OCI-LY7 (cell line): Measurements from ENCODE around the gene PCNX3. TPM values are rescaled to one million over a fixed set of nuclear protein-coding genes. Genes with fewer than 3 reads are reported as not detected.

Experiments
- BruUV-seq: library from RNA; stranded (reverse); fragments of 400-500 nt; replicated peaks from 2 replicates; lab custom pipeline; 2021; lab: Mats Ljungman, UMichigan
- CTCF ChIA-PET: fragments of 300-600 bp; sonication (Branson Sonifier 250); formaldehyde crosslinking; loops from one replicate; lab custom pipeline; 2022; ENCODE audit warnings: antibody characterized with exemption; ENCODE audit not compliant: unreplicated experiment; lab: Charles Lee
- POLR2A ChIA-PET: fragments of 300-600 bp; sonication (Branson Sonifier 250); formaldehyde crosslinking; loops from one replicate; lab custom pipeline; 2022; ENCODE audit warnings: antibody characterized with exemption; lab: Charles Lee
- DNase-seq: peaks from one replicate; pipeline ENCODE4 v3.0.0-alpha.2; 2015; ENCODE audit warnings: low spot score
- H2AFZ ChIP-seq: fragments of 200-600 bp; sonication (generic), shearing (Covaris generic); 2 replicates; pipeline ENCODE4 v1.6.1; 2014; ENCODE audit warnings: mild to moderate bottlenecking, antibody characterized with exemption, low read length, moderate library complexity
- H3K27ac ChIP-seq: fragments of 200-600 bp; sonication (generic); 2 replicates; pipeline ENCODE4 v1.5.1; 2014; ENCODE audit warnings: mixed run types, low read depth, mild to moderate bottlenecking, moderate library complexity, low read length, inconsistent platforms; ENCODE audit not compliant: poor library complexity, severe bottlenecking
- H3K36me3 ChIP-seq: fragments of 200-600 bp; sonication (generic); 2 replicates; pipeline ENCODE4 v1.6.1; 2014; ENCODE audit warnings: mild to moderate bottlenecking, antibody characterized with exemption, low read length, moderate library complexity, mixed read lengths; ENCODE audit not compliant: insufficient read depth
- H3K4me1 ChIP-seq: fragments of 200-600 bp; sonication (generic); 2 replicates; pipeline ENCODE4 v1.5.1; 2014; ENCODE audit warnings: mild to moderate bottlenecking, low read length; ENCODE audit not compliant: insufficient read depth, poor library complexity, severe bottlenecking
- H3K4me2 ChIP-seq: fragments of 200-600 bp; sonication (generic); 2 replicates; pipeline ENCODE4 v1.6.1; 2014; ENCODE audit warnings: mild to moderate bottlenecking, low read length
- H3K4me3 ChIP-seq: fragments of 200-600 bp; sonication (generic); 2 replicates; pipeline ENCODE4 v1.5.1; 2014; ENCODE audit warnings: mild to moderate bottlenecking, low read depth, low read length; ENCODE audit not compliant: poor library complexity, severe bottlenecking
- H3K79me2 ChIP-seq: fragments of 200-600 bp; sonication (generic); 2 replicates; pipeline ENCODE4 v1.6.1; 2016; ENCODE audit warnings: low read depth, mild to moderate bottlenecking, low read length, moderate library complexity, mixed read lengths; ENCODE audit not compliant: insufficient read depth
- H3K9me2 ChIP-seq: fragments of 200-600 bp; sonication (generic); 2 replicates; pipeline ENCODE4 v1.6.1; 2016; ENCODE audit warnings: mild to moderate bottlenecking, low read length, mixed read lengths; ENCODE audit not compliant: insufficient read depth
- H3K9me3 ChIP-seq: fragments of 200-600 bp; sonication (generic); 2 replicates; pipeline ENCODE4 v1.6.1; 2014; ENCODE audit warnings: mild to moderate bottlenecking, mixed run types, low read length, mixed read lengths
- H4K20me1 ChIP-seq: fragments of 200-600 bp; sonication (generic); 2 replicates; pipeline ENCODE4 v1.6.1; 2014; ENCODE audit warnings: mild to moderate bottlenecking, antibody characterized with exemption, low read length, moderate library complexity, mixed read lengths; ENCODE audit not compliant: insufficient read depth
- EZH2phosphoT487 ChIP-seq: fragments of 200-600 bp; sonication (generic); IDR thresholded peaks from 2 replicates; pipeline ENCODE4 v1.6.1; 2018; ENCODE audit warnings: low read depth, borderline replicate concordance, mild to moderate bottlenecking, mixed run types, antibody characterized with exemption, low read length, moderate library complexity, mixed read lengths
- intact Hi-C: fragments of 100-400 bp; cut with micrococcal nuclease; formaldehyde crosslinking; loops from one replicate; pipeline ENCODE4 v1.10.0; 2022; ENCODE audit not compliant: unreplicated experiment
- total RNA-seq, 2 experiments: library from RNA; depleted of rRNA in 1 of 2; stranded (reverse); fragments of >200 nt in 1 of 2; shearing (Covaris generic) in 1 of 2; gene quantifications; 2 replicates each; pipeline ENCODE4 v1.2.3, GENCODE V29; 2014 to 2022
- TF ChIP-seq, protein P1 (sequence below): fragments of 200-600 bp; sonication (generic); conservative IDR thresholded peaks from 2 replicates; pipeline ENCODE4 v1.5.1; 2014; ENCODE audit warnings: mild to moderate bottlenecking, antibody characterized with exemption, low read length, moderate library complexity, mixed read lengths

PCNX3 gene
- total RNA-seq, 2 experiments from 2014 or later: 36.2 to 66.7 TPM

GRCh38 chr11:65655570-65656332, 40.2 kb downstream of the PCNX3 start:
- BruUV-seq: no TSS peak
- POLR2A ChIA-PET: no interaction called here
- H4K20me1 ChIP-seq: no peaks in the 10 kb centered on the region
- CTCF ChIA-PET: no interaction called here
- no peak overlapping the region for H3K27ac ChIP-seq
- H3K36me3 ChIP-seq: peaks cover 93% of the 10 kb centered on the region
- no peak overlapping the region for H3K4me2 ChIP-seq
- no peak for TF ChIP-seq EZH2phosphoT487
- TF ChIP-seq, protein P1, sequence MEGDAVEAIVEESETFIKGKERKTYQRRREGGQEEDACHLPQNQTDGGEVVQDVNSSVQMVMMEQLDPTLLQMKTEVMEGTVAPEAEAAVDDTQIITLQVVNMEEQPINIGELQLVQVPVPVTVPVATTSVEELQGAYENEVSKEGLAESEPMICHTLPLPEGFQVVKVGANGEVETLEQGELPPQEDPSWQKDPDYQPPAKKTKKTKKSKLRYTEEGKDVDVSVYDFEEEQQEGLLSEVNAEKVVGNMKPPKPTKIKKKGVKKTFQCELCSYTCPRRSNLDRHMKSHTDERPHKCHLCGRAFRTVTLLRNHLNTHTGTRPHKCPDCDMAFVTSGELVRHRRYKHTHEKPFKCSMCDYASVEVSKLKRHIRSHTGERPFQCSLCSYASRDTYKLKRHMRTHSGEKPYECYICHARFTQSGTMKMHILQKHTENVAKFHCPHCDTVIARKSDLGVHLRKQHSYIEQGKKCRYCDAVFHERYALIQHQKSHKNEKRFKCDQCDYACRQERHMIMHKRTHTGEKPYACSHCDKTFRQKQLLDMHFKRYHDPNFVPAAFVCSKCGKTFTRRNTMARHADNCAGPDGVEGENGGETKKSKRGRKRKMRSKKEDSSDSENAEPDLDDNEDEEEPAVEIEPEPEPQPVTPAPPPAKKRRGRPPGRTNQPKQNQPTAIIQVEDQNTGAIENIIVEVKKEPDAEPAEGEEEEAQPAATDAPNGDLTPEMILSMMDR: no peak
- no peak overlapping the region for H3K4me3 ChIP-seq
- no peaks in the 10 kb centered on the region for H3K9me3 ChIP-seq
- H3K79me2 ChIP-seq: peaks cover 3% of the 10 kb centered on the region; the same call in 1 of the 2 replicates
- DNase-seq: no peak
- no peak overlapping the region for H2AFZ ChIP-seq
- H3K9me2 ChIP-seq: no peaks in the 10 kb centered on the region
- intact Hi-C loops: no loop called here
- H3K4me1 ChIP-seq: peaks cover 18% of the 10 kb centered on the region

DNA sequence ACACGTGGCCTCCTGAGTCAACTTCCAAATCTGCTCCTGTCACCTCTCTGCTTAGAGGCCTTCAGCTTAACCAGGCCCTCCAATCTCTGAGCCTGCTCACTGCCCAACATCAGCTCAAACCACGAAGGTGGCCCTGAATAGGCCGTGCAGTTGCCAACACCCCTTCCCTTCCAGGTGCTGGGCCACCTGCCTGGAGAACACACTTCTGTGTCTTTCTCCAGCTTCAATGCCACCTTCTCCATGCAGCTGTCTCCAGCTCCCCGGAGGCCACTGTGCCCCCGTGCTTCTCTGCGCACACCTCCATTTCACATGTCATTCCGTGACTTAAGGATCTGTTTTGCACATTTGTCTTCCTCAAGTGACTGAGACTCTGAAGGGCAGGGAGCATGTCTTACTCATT, 41.9 kb downstream of the PCNX3 start:
- no peak overlapping the region for H3K27ac ChIP-seq
- intact Hi-C loops: no loop called here
- ChIA-PET CTCF (no interaction called here), POLR2A (interaction anchor here (1.3 kb wide), 1 partner anchor 54 kb away, joined by 4 read pairs; the partner anchor contains the start of gene KAT5)
- H3K36me3 ChIP-seq: peaks cover 89% of the 10 kb centered on the region
- no peaks in the 10 kb centered on the region for H3K9me2 ChIP-seq
- H3K9me3 ChIP-seq: no peaks in the 10 kb centered on the region
- H3K4me3 ChIP-seq: no peak overlapping the region
- peaks cover 11% of the 10 kb centered on the region; the same call in 1 of the 2 replicates for H4K20me1 ChIP-seq
- TF ChIP-seq, protein P1: no peak
- no peak for TF ChIP-seq EZH2phosphoT487
- no peak overlapping the region for H3K4me2 ChIP-seq
- BruUV-seq: no TSS peak
- no peak overlapping the region for H2AFZ ChIP-seq
- DNase-seq: no peak
- peaks cover 18% of the 10 kb centered on the region for H3K79me2 ChIP-seq
- H3K4me1 ChIP-seq: peaks cover 21% of the 10 kb centered on the region
